GM12878 (cell line): ENCODE measurements around the gene CTNNA1. TPM values are rescaled to one million over a fixed set of nuclear protein-coding genes. Genes with fewer than 3 reads are reported as not detected.

Source experiments
- ATAC-seq: fragments of 200-7000 bp; cut with Tn5 transposase; 3 replicates; pipeline ENCODE4 v1.9.1; 2020; ENCODE audit warnings: mild to moderate bottlenecking, moderate library complexity
- BruUV-seq: library from RNA; stranded (reverse); fragments of 400-500 nt; replicated peaks from 2 replicates; lab custom pipeline; 2021; lab: Mats Ljungman, UMichigan
- CTCF ChIA-PET: fragments of 300-600 bp; sonication (Branson Sonifier 250); formaldehyde crosslinking; extraction: SDS; loops from one replicate; lab custom pipeline; 2021; ENCODE audit warnings: inconsistent platforms; lab: Yijun Ruan, JAX
- POLR2A ChIA-PET: fragments of 350-600 bp; formaldehyde crosslinking; extraction: SDS; loops from one replicate; lab custom pipeline; 2021; ENCODE audit warnings: inconsistent platforms; lab: Charles Lee
- RAD21 ChIA-PET: fragments of 300-600 bp; sonication (Branson Sonifier 250); formaldehyde crosslinking; loops from one replicate; lab custom pipeline; 2023; ENCODE audit warnings: antibody characterized with exemption; ENCODE audit not compliant: unreplicated experiment; lab: Charles Lee
- SMC1A ChIA-PET: fragments of 300-600 bp; sonication (Branson Sonifier 250); formaldehyde crosslinking; loops from one replicate; lab custom pipeline; 2023; ENCODE audit not compliant: unreplicated experiment, uncharacterized antibody; lab: Charles Lee
- DNase-seq: peaks from one replicate; pipeline ENCODE4 v3.0.0-alpha.2; 2011; ENCODE audit warnings: low read depth, low spot score
- FAIRE-seq: peaks from 3 replicates; lab custom pipeline; 2011; peaks lifted over from hg19 to GRCh38; lab: Jason Lieb, UNC
- H2AFZ ChIP-seq: 2 replicates; pipeline ENCODE4 v1.6.0; 2011; ENCODE audit warnings: low read depth, low read length, control low read depth; ENCODE audit not compliant: control insufficient read depth
- H3K27ac ChIP-seq: 2 replicates; pipeline ENCODE4 v1.5.1; 2011; ENCODE audit warnings: control low read depth; ENCODE audit not compliant: control insufficient read depth, insufficient read depth
- H3K27me3 ChIP-seq, 2 experiments: replicated peaks in 1 of 2; 2 replicates each; pipeline versions ENCODE4 v1.6.0 to v1.6.1; 2011; ENCODE audit warnings: low read length in 1 of 2; ENCODE audit not compliant: control insufficient read depth in 2 of 2, insufficient read depth in 2 of 2
- H3K36me3 ChIP-seq, 2 experiments: 2 replicates each; pipeline ENCODE4 v1.5.1; 2011; ENCODE audit warnings: low read length in 1 of 2; ENCODE audit not compliant: control insufficient read depth in 2 of 2, insufficient read depth in 2 of 2
- H3K4me1 ChIP-seq: 2 replicates; pipeline ENCODE4 v1.6.1; 2011; ENCODE audit warnings: mild to moderate bottlenecking, low read length, moderate library complexity, mixed read lengths; ENCODE audit not compliant: control insufficient read depth, insufficient read depth
- H3K4me2 ChIP-seq: 2 replicates; pipeline ENCODE4 v1.6.0; 2011; ENCODE audit warnings: control low read depth; ENCODE audit not compliant: control insufficient read depth, insufficient read depth
- H3K4me3 ChIP-seq: fragments of 200-600 bp; sonication (generic); 2 replicates; pipeline ENCODE4 v1.5.1; 2016
- H3K79me2 ChIP-seq: 2 replicates; pipeline ENCODE4 v1.6.0; 2011; ENCODE audit warnings: low read length; ENCODE audit not compliant: control insufficient read depth, insufficient read depth
- H3K9ac ChIP-seq: 2 replicates; pipeline ENCODE4 v1.8.0; 2011; ENCODE audit warnings: low read length, control low read depth, mixed read lengths; ENCODE audit not compliant: control insufficient read depth, insufficient read depth
- H3K9me3 ChIP-seq: replicated peaks from 3 replicates; pipeline ENCODE4 v1.5.1; 2011; ENCODE audit warnings: mild to moderate bottlenecking, low read length; ENCODE audit not compliant: control insufficient read depth, insufficient read depth
- H4K20me1 ChIP-seq: 2 replicates; pipeline ENCODE4 v1.6.0; 2011; ENCODE audit not compliant: control insufficient read depth, insufficient read depth
- ATF3 ChIP-seq: IDR thresholded peaks from 2 replicates; pipeline ENCODE4 v1.6.1; 2011; ENCODE audit warnings: low read depth, mild to moderate bottlenecking, low read length, moderate library complexity, borderline replicate concordance; ENCODE audit errors: extremely low read depth
- CBFB ChIP-seq: IDR thresholded peaks from 2 replicates; pipeline ENCODE4 v1.6.1; 2016; ENCODE audit warnings: antibody characterized with exemption, low read depth
- CREB1 ChIP-seq: IDR thresholded peaks from 2 replicates; pipeline ENCODE4 v1.6.1; 2012; ENCODE audit warnings: low read depth, mild to moderate bottlenecking, inconsistent platforms
- POLR2AphosphoS5 ChIP-seq: IDR thresholded peaks from 2 replicates; pipeline ENCODE4 v1.6.1; 2011; ENCODE audit warnings: mild to moderate bottlenecking, low read length, inconsistent platforms
- RAD51 ChIP-seq: fragments of 450-650 bp; IDR thresholded peaks from 2 replicates; pipeline ENCODE4 v1.6.1; 2016; ENCODE audit warnings: moderate library complexity, mild to moderate bottlenecking, inconsistent platforms
- SUZ12 ChIP-seq: fragments of 200-600 bp; sonication (generic); IDR thresholded peaks from one replicate; pipeline ENCODE4 v1.6.1; 2018; ENCODE audit warnings: antibody characterized with exemption, mild to moderate bottlenecking; ENCODE audit not compliant: unreplicated experiment
- ZBTB11 ChIP-seq: fragments of 450-650 bp; formaldehyde crosslinking; IDR thresholded peaks from 2 replicates; pipeline ENCODE4 v1.5.0; 2022; ENCODE audit warnings: mild to moderate bottlenecking, missing genetic modification characterization
- ZBTB33 ChIP-seq: fragments of 450-650 bp; IDR thresholded peaks from 2 replicates; pipeline ENCODE4 v1.6.1; 2017; ENCODE audit warnings: mild to moderate bottlenecking
- WGBS: methylation state at CpG from one replicate; pipeline ENCODE4 v1.1.6; 2016; ENCODE audit warnings: low lambda C conversion rate; ENCODE audit not compliant: insufficient replicate concordance, insufficient coverage; ENCODE audit errors: missing lambda C conversion rate; 5-methylcytosine and 5-hydroxymethylcytosine counted together
- in situ Hi-C: fragments of 300-500 bp; cut with MboI; formaldehyde crosslinking; loops from 9 replicates; pipeline ENCODE4 v1.14.3; 2018; ENCODE audit warnings: mixed read lengths
- intact Hi-C: fragments of 100-400 bp; cut with micrococcal nuclease; formaldehyde crosslinking; loops from one replicate; pipeline ENCODE4 v1.14.2; 2022; ENCODE audit not compliant: unreplicated experiment
- polyA plus RNA-seq, 11 experiments: library from polyadenylated mRNA; depleted of rRNA in 4 of 11; unstranded in 6 of 11; stranded (reverse) in 5 of 11; fragments of >200 nt; fragmentation: Nextera tagmentation in 4 of 11; fragmentation: Illumina TruSeq in 1 of 11; extraction: Ambion mirVana in 4 of 11; extraction: Trizol in 1 of 11; gene quantifications; 1 replicate in 1 of 11; 2 replicates in 10 of 11; pipeline versions ENCODE4 v1.2.1 to v1.2.3, GENCODE V29; 2011 to 2016; ENCODE audit warnings: inconsistent platforms in 2 of 11, missing spikeins in 2 of 11, low read depth in 1 of 11
- total RNA-seq, 4 experiments: library from RNA; depleted of rRNA in 3 of 4; stranded (reverse); fragments of >200 nt in 3 of 4; fragmentation: Illumina TruSeq in 1 of 4; extraction: Trizol in 1 of 4; gene quantifications; 2 replicates each; pipeline versions ENCODE4 v1.2.1 to v1.2.3, GENCODE V29; 2013 to 2021

The CTNNA1 gene
- total and polyA plus RNA-seq, 10 of the 15 experiments (the other 5 are each of a cell fraction or from before 2014, with no cell fraction given) = 32.6 to 104 (median 57.7) TPM

GRCh38 chr5:138910546-138911185 is 157.4 kb downstream of the CTNNA1 start:
- H3K9ac ChIP-seq = no peak overlapping the region
- H3K79me2 ChIP-seq = no peaks in the 10 kb centered on the region
- DNase-seq = no peak
- no peaks in the 10 kb centered on the region for H3K27me3 ChIP-seq
- SMC1A ChIA-PET = interaction anchor here (0.6 kb wide), 1 partner anchor 340 kb away, joined by 3 read pairs; no protein-coding TSS in a partner anchor
- RAD21 ChIA-PET = interaction anchor here (0.7 kb wide), 1 partner anchor 131 kb away, joined by 3 read pairs; no protein-coding TSS in a partner anchor
- H3K4me3 ChIP-seq = no peak overlapping the region
- H3K9me3 ChIP-seq = no peaks in the 10 kb centered on the region
- no peaks in the 10 kb centered on the region for H3K4me1 ChIP-seq
- in situ Hi-C loops = no loop called here
- no peak for FAIRE-seq
- TF ChIP-seq CBFB (no peak), RAD51 (no peak), ATF3 (no peak), SUZ12 (no peak), ZBTB11 (CRISPR knock-in tag) (no peak), POLR2AphosphoS5 (no peak), CREB1 (no peak), ZBTB33 (no peak)
- BruUV-seq = no TSS peak
- H2AFZ ChIP-seq = no peak overlapping the region
- ATAC-seq = no peak
- no peak overlapping the region for H3K27ac ChIP-seq
- WGBS = 88% methylated on average over 7 of the region's 7 CpGs
- CTCF ChIA-PET = interaction anchor here (1.3 kb wide), 1 partner anchor 11 kb away, joined by 4 read pairs; no protein-coding TSS in a partner anchor
- H4K20me1 ChIP-seq = no peaks in the 10 kb centered on the region
- H3K4me2 ChIP-seq = no peak overlapping the region
- H3K36me3 ChIP-seq = no peaks in the 10 kb centered on the region; a peak in 1 of 4 replicates
- intact Hi-C loops = no loop called here
- POLR2A ChIA-PET = interaction anchor here (0.6 kb wide), 1 partner anchor 144 kb away, joined by 5 read pairs; no protein-coding TSS in a partner anchor
